ENCODE measurements around the gene SLC16A9.

DNA sequence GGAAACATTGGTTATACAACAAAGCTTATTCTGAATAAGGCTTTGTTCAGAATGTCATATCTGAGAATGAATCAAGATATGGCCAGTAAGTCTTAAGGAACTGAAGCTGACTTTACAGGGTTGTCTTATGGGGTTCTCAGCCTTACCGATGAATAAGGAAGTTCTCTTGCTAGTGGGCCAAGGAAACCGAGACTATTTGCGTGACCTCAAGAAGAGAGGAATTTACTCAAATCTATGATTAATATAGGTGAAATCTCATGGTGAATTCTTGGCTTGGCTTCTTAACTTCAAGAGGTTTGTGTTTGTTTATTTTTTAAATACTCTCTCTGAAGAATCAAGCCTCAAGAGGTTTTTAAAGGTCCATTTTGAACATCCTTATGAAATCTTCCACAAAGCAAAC, 48.3 kb upstream of the SLC16A9 start:
- TF ChIP-seq ZNF384 (IDR thresholded peaks at IDR 0.05): no peak
- no peak for TF ChIP-seq SUZ12 (IDR thresholded peaks at IDR 0.05)
- TF ChIP-seq PKNOX1 (IDR thresholded peaks at IDR 0.05): no peak
- TF ChIP-seq FOXK2 (IDR thresholded peaks at IDR 0.05): no peak
- TF ChIP-seq FOXM1 (IDR thresholded peaks at IDR 0.05; ENCODE audit: borderline replicate concordance): no peak
- TF ChIP-seq ARNT (IDR thresholded peaks at IDR 0.05): no peak
- TF ChIP-seq FOXA1 (IDR thresholded peaks at IDR 0.05): no peak
- no peak for TF ChIP-seq BHLHE40 (IDR thresholded peaks at IDR 0.05; ENCODE audit: borderline replicate concordance)
- TF ChIP-seq NFRKB (IDR thresholded peaks at IDR 0.05): no peak
- no peak for TF ChIP-seq ELF4 (IDR thresholded peaks at IDR 0.05)
- no peak for TF ChIP-seq SP1 (IDR thresholded peaks at IDR 0.05)

Measured in HEK293T (cell line).